Left colon (tissue), 2 donors: ENCODE results near the gene ITPKC. TPM values are rescaled to one million over a fixed set of nuclear protein-coding genes. Genes with fewer than 3 reads are reported as not detected.
"Not testable (repeated sequence)": the region's sequence is repeated elsewhere in the genome, so short reads cannot be mapped to it uniquely, and the experiment has no call there.

Source experiments
- ATAC-seq: fragments of 200-7000 bp; cut with Tn5 transposase; one replicate; pipeline ENCODE4 v1.9.1; 2020; ENCODE audit warnings: mild to moderate bottlenecking, moderate library complexity
- DNase-seq, 2 donors: peaks; one replicate each; pipeline ENCODE4 v3.0.0-alpha.2; 2020
- intact Hi-C, 2 donors: fragments of 100-400 bp; cut with DNase I in 1 of 2; cut with micrococcal nuclease in 1 of 2; formaldehyde crosslinking; loops; one replicate each; pipeline versions ENCODE4 v1.11.2 to v1.14.0; 2022; cut with DNase I, micrococcal nuclease
- total RNA-seq, 2 donors: library from RNA; stranded (reverse); fragmentation: NEBNext Ultra II Directional; extraction: Animal tissue kit (Norgen Biotek cat#: 25700); gene quantifications; one replicate each; pipeline ENCODE4 v1.2.1, GENCODE V29; 2021
- donor health status: DM: no; HTN: no; CAD: no.
- donor health status: DM: yes; HTN: yes; CAD: no.

The ITPKC gene
- total RNA-seq, 2 donors from 2014 or later: 24.3 to 24.5 TPM

- no peak for ATAC-seq
- no peak for DNase-seq
- intact Hi-C loops: no loop called here
Measured at GRCh38 chr19:40705950-40706619, 10.8 kb upstream of the ITPKC start.

DNA sequence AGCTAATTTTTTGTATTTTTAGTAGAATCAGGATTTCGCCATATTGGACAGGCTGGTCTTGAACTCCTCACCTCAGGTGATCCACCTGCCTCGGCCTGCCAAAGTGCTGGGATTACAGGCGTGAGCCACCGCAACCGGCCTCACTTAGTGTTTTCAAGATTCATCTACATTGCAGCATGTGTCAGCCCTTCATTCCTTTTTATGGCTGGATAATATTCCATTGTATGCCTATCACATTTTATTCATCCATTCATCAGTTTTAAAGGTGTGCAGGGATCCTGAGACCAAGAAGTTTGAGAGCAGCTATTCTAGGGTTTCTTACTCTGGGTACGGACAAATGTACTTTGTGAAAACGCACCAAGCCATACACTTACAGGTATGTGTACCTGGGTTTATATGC lies 9.3 kb upstream of the ITPKC start:
- ATAC-seq (no peak), DNase-seq (no peak)
- intact Hi-C loops: no loop called here

GRCh38 chr19:40709817-40710216 lies 7.1 kb upstream of the ITPKC start:
- ATAC-seq (no peak), DNase-seq (no peak)
- intact Hi-C loops: no loop called here

DNA sequence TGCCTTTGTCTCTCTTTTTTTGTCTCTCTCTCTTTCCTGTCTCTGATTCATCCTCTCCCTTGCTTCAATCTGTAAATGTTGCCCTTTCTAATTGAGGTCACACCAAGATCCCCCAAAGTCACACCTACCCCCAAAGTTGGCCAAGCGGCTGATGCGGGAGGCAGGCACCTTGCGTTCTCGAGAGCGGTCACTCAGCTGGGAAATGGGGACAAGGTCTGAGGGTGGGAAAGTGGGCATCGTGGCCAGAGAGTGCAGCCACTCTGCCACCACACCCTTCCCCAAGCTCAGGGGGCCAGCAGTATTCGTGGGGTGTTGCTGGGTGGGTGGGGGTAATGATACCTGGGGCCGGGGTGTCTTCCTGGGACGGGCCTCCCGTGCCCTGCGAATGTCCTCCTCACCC lies 3.0 kb upstream of the ITPKC start:
- intact Hi-C loops: no loop called here

DNA sequence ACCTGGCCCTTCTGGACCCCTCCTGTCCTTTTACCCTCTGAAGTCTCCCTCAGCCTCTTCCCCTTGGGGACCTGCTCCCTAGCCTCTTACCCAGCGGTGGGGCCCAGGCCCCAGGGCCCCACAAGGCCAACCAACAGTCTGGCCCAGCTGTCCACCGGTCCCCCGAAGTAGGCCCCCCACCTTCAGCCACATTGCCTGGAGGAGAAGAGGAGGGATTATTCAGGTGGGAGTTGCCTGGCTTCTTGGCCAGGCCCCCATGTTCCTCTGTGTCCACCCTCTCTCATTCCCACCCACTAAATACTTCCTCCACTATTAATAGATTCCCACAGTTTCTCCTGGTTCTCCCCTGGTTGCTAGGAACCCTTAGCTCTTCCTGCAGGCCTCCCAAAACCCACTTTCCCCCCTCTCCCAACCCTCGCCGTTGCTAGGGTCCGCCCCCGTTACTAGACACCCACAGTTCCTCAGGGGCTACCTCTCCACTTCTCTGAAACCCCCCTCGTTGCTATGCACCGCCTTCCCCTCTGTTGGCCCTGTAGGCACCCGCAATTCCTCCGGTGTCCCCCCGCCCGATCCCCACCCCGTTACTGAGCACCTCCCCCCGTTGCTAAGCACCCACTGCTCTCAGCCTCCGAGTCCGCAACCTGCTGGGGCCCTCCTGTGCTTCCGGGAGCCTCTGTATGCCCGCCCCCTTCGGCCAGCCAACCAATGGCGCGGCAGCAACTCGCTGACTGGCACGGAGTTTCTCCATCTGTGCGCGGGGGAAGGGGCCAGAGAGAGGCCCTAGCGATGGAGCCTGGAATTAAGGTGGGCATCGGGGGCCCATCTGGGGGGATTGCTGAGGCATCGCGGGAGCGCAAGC lies 2.2 kb upstream of the ITPKC start:
- intact Hi-C loops: no loop called here
- ATAC-seq: peak; percentile 66
- peak; percentile 94 to 96 for DNase-seq

More for the DNA sequence above, 3.0 kb upstream of the ITPKC start:
- DNase-seq (no peak), ATAC-seq (no peak)

DNA sequence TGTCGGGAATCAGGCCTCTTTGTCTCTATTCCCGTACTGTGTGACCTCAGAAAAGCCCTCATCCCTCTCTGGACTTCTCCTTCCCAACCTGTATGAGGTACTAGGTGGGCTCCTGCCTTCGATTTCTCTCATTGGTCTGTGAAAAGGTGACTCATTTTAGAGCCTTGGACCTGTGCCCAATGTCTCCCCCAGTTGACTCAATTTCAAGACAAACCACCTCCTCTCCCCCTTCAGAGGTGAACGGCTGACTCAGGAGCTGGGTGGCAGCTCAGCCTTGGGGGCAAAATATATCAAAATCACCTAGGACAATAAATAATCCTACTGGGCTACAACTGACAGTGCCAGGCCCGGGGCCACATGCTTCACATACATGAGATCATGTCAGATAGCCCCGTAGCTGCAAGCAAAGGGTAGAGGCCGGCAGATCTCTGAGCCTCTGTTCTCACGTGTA lies 856 bp upstream of the ITPKC start:
- DNase-seq (peak; percentile 45 to 52), ATAC-seq (no peak)
- intact Hi-C loops: no loop called here

DNA sequence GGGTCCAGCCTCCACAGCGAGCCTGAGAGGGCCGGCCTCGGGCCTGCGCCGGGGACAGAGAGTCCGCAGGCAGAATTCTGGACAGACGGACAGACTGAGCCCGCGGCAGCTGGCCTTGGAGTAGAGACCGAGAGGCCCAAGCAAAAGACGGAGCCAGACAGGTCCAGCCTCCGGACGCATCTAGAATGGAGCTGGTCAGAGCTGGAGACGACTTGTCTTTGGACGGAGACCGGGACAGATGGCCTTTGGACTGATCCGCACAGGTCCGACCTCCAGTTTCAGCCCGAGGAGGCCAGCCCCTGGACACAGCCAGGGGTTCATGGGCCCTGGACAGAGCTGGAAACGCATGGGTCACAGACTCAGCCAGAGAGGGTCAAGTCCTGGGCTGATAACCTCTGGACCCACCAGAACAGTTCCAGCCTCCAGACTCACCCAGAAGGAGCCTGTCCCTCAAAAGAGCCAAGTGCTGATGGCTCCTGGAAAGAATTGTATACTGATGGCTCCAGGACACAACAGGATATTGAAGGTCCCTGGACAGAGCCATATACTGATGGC lies 490 bp downstream of the ITPKC start:
- intact Hi-C loops: no loop called here
- DNase-seq: peak in 1 of 2 donors; percentile 39

DNA sequence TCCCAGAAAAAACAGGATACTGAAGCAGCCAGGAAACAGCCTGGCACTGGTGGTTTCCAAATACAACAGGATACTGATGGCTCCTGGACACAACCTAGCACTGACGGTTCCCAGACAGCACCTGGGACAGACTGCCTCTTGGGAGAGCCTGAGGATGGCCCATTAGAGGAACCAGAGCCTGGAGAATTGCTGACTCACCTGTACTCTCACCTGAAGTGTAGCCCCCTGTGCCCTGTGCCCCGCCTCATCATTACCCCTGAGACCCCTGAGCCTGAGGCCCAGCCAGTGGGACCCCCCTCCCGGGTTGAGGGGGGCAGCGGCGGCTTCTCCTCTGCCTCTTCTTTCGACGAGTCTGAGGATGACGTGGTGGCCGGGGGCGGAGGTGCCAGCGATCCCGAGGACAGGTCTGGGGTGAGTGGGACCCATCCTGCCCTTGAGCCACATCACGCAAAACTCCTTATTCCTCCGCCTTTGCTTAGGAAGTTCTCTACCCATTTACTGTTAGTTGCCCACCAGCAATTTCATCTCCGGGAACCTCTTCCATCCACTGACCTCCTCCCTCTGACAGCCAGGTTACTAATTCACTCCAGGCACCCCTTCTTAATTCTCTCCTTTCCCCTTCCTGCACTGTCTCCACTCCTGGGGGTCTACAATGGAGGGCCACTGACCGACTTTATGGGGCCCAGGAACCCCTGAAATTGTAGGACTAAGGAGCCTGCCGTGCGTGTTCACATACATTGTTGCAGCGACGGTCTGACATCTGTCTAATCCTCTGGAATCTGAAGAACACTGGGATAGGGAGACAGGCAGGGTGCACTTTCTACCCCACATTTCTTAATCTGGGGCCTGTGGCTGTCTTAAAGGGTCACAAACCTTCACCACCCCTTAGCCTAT lies 1.2 kb downstream of the ITPKC start:
- peak; percentile 42 to 57 for DNase-seq
- no peak for ATAC-seq
- intact Hi-C loops: no loop called here

More for the DNA sequence above, 490 bp downstream of the ITPKC start:
- no peak for ATAC-seq

DNA sequence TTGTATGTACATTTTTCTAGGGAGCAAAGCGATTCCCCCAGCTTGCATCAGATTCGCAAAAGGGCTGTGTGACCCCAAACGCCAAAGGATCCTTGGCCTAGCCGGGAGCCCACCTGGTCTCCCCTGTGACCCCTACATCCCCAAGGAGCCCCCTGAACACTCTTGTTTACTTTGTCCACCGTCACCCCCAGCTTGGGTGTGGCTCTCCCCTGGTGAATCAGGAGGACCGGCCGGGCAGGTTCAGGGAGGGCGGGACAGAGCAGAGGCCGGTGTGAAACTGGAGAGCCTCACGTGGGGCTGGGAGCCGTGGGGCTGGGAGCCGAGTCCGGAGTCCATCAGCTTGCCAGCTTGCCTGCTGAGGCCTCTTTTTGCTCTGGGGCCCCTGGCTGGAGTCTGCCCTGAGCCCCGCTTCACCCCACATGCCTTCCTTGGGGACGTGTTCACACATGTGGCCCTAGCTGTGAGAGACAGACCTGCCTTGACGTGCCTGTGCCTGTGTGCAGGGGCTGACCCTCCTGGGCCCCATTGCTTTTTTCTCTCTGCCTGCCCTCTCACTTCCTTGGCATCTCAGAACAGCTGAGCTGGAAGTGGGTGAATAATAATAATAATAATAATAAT lies 2.0 kb downstream of the ITPKC start:
- intact Hi-C loops: no loop called here
- peak; percentile 57 for ATAC-seq

DNA sequence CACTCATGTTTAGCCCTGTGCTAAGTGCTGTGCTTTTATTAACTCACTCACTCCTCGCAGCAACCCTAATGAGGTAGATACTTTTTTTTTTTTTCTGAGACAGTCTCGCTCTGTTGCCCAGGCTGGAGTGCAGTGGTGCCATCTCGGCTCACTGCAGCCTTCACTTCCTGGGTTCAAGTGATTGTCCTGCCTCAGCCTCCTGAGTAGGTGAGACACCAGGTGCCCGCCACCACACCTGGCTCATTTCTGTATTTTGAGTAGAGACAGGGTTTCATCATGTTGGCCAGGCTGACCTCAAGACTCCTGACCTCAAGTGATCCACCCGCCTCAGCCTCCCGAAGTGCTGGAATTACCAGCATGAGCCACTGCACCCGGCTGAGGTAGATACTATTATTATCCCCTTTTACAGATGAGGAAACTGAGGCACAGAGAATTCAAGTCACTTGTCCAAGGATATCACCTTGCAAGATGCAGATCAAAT lies 2.5 kb downstream of the ITPKC start:
- peak in 1 of 2 donors; percentile 35 for DNase-seq
- intact Hi-C loops: no loop called here
- ATAC-seq: no peak

More for the DNA sequence above, 2.0 kb downstream of the ITPKC start:
- peak; percentile 92 to 95 for DNase-seq

DNA sequence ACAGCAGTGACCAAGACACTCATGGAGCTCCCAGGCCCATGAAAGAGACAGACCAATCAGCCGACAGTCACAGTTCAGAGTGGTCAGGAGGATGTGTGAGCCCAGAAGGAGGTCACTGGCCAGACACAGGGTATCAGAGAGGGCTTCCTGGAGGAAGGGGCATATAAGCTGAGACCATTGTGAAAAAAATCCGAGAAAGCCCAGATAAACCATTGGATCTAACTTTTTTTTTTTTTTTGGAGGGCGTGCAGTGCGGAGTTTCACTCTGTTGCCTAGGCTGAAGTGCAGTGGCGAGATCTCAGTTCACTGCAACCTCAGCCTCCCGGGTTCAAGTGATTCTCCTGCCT lies 4.2 kb downstream of the ITPKC start:
- no peak for ATAC-seq
- no peak for DNase-seq
- intact Hi-C loops: no loop called here

- no peak for ATAC-seq
- intact Hi-C loops: no loop called here
- no peak for DNase-seq
Measured at GRCh38 chr19:40721936-40722661, 5.2 kb downstream of the ITPKC start.

DNA sequence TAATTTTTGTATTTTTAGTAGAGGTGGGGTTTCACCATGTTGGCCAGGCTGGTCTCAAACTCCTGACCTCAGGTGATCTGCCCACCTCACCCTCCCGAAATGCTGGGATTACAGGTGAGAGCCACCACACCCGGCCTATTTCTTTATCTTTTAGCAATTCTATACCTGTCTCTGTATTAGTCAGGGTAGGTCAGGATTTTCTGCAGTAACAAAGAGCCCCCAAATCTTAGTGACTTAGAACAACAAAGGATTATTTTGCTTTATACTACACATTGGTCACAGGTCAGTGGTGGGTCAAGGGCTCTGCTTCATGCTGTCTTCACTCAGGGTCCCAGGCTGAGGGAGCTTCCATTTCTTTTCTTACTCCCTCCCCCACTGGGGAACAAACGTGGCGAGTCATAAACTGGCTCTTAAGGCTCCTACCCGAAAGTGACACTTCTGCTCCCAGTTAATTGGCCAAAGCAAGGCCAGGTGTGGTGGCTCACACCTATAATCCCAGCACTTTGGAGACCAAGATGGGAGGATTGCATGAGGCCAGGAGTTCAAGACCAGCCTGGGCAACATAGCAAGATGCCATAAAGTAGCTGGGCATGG lies 6.8 kb downstream of the ITPKC start:
- ATAC-seq (no peak), DNase-seq (no peak)
- intact Hi-C loops: no loop called here

DNA sequence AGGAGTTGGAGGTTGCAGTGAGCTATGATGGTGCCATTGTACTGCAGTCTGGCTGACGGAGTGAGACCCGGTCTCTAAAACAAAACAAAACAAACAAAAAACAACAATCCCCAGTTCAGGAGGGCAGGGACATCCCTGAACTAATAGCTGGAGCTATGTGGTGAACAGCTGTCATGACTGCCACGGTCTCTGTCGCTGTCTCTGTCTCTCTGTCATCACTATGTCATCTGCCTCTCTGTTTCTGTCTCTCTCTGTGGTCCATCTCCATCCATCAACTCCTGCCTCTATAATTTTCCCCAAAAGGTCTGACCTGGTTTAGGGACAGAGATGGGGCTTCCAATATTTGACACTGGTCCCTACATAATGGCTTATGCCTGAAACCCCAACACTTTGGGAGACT lies 7.4 kb downstream of the ITPKC start:
- intact Hi-C loops: no loop called here
- ATAC-seq (no peak), DNase-seq (no peak)

GRCh38 chr19:40724855-40725254 lies 7.9 kb downstream of the ITPKC start:
- DNase-seq (no peak), ATAC-seq (no peak)
- intact Hi-C loops: no loop called here

- ATAC-seq: no peak
- DNase-seq: no peak
- intact Hi-C loops: no loop called here
Measured at GRCh38 chr19:40726279-40726678, 9.4 kb downstream of the ITPKC start.

GRCh38 chr19:40730065-40730464 lies 13.2 kb downstream of the ITPKC start:
- DNase-seq: not testable (repeated sequence)
- peak; percentile 66 for ATAC-seq

More at GRCh38 chr19:40730065-40730464, 13.2 kb downstream of the ITPKC start:
- intact Hi-C loops: not testable (repeated sequence)
